Measurements from ENCODE around the gene BNC2. TPM values are rescaled to one million over a fixed set of nuclear protein-coding genes. Genes with fewer than 3 reads are reported as not detected.

Gene BNC2
- total RNA-seq, 4 donors from 2014 or later, result 3.9 to 45.4 (median 13.1) TPM

GRCh38 chr9:16575142-16575985, 295.1 kb downstream of the BNC2 start:
- no peak for DNase-seq
- H3K9me3 ChIP-seq, result no peaks in the 10 kb centered on the region
- H3K4me3 ChIP-seq, result no peak overlapping the region
- no peaks in the 10 kb centered on the region for H3K36me3 ChIP-seq
- peak overlapping the region in 1 of 4 donors; percentile 39 for H3K27ac ChIP-seq
- no peak for TF ChIP-seq CTCF (IDR thresholded peaks at IDR 0.05)
- TF ChIP-seq POLR2A (IDR thresholded peaks at IDR 0.05), result no peak
- H3K4me1 ChIP-seq, result peaks cover 0 to 11% (median 0%) of the 10 kb centered on the region in 4 donors
- H3K27me3 ChIP-seq, result no peaks in the 10 kb centered on the region

- H3K27me3 ChIP-seq, result no peaks in the 10 kb centered on the region
- H3K27ac ChIP-seq, result no peak overlapping the region
- DNase-seq, result no peak
- H3K4me3 ChIP-seq, result no peak overlapping the region
- peaks cover 0 to 11% (median 0%) of the 10 kb centered on the region in 4 donors for H3K4me1 ChIP-seq
- no peaks in the 10 kb centered on the region for H3K36me3 ChIP-seq
- no peaks in the 10 kb centered on the region for H3K9me3 ChIP-seq
- no peak for TF ChIP-seq POLR2A (IDR thresholded peaks at IDR 0.05)
- TF ChIP-seq CTCF (IDR thresholded peaks at IDR 0.05), result no peak
Observed at GRCh38 chr9:16572005-16572734, 298.3 kb downstream of the BNC2 start.

- TF ChIP-seq CTCF (IDR thresholded peaks at IDR 0.05) (no peak), POLR2A (IDR thresholded peaks at IDR 0.05) (no peak)
- H3K9me3 ChIP-seq, result no peaks in the 10 kb centered on the region
- DNase-seq, result no peak
- H3K27me3 ChIP-seq, result no peaks in the 10 kb centered on the region
- H3K27ac ChIP-seq, result no peak overlapping the region
- H3K36me3 ChIP-seq, result no peaks in the 10 kb centered on the region
- peaks cover 0 to 11% (median 0%) of the 10 kb centered on the region in 4 donors for H3K4me1 ChIP-seq
- H3K4me3 ChIP-seq, result no peak overlapping the region
Observed at GRCh38 chr9:16571127-16571802, 299.2 kb downstream of the BNC2 start.

- Histone ChIP-seq H3K36me3 (no peaks in the 10 kb centered on the region), H3K4me1 (peaks cover 0 to 11% (median 0%) of the 10 kb centered on the region in 4 donors), H3K27me3 (no peaks in the 10 kb centered on the region), H3K27ac (no peak overlapping the region), H3K9me3 (no peaks in the 10 kb centered on the region), H3K4me3 (no peak overlapping the region)
- TF ChIP-seq POLR2A (IDR thresholded peaks at IDR 0.05) (no peak), CTCF (IDR thresholded peaks at IDR 0.05) (no peak)
- DNase-seq, result no peak
Observed at GRCh38 chr9:16563446-16563845, 307.0 kb downstream of the BNC2 start.

GRCh38 chr9:16561121-16561520, 309.3 kb downstream of the BNC2 start:
- Histone ChIP-seq H3K27me3 (no peaks in the 10 kb centered on the region), H3K4me1 (peaks cover 0 to 11% (median 0%) of the 10 kb centered on the region in 4 donors), H3K36me3 (no peaks in the 10 kb centered on the region), H3K9me3 (no peaks in the 10 kb centered on the region), H3K4me3 (no peak overlapping the region), H3K27ac (no peak overlapping the region)
- DNase-seq, result no peak
- TF ChIP-seq POLR2A (IDR thresholded peaks at IDR 0.05) (no peak), CTCF (IDR thresholded peaks at IDR 0.05) (no peak)

Measured in Peyer's patch (tissue), 4 donors.